ENCODE measurements around the gene BTNL3.

- TF ChIP-seq, protein P1, sequence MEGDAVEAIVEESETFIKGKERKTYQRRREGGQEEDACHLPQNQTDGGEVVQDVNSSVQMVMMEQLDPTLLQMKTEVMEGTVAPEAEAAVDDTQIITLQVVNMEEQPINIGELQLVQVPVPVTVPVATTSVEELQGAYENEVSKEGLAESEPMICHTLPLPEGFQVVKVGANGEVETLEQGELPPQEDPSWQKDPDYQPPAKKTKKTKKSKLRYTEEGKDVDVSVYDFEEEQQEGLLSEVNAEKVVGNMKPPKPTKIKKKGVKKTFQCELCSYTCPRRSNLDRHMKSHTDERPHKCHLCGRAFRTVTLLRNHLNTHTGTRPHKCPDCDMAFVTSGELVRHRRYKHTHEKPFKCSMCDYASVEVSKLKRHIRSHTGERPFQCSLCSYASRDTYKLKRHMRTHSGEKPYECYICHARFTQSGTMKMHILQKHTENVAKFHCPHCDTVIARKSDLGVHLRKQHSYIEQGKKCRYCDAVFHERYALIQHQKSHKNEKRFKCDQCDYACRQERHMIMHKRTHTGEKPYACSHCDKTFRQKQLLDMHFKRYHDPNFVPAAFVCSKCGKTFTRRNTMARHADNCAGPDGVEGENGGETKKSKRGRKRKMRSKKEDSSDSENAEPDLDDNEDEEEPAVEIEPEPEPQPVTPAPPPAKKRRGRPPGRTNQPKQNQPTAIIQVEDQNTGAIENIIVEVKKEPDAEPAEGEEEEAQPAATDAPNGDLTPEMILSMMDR (IDR thresholded peaks at IDR 0.05; ENCODE audit: low read depth, low read length, missing input control): no peak
- no peak for TF ChIP-seq ATF3 (IDR thresholded peaks at IDR 0.05)
- no peak for TF ChIP-seq JUND (IDR thresholded peaks at IDR 0.05)
- TF ChIP-seq RAD21 (IDR thresholded peaks at IDR 0.05): no peak
Observed at GRCh38 chr5:181037365-181037861, 48.8 kb downstream of the BTNL3 start.
